IPS-NIHi11 (cell line): ENCODE data around the gene YIF1B.
A peak's percentile ranks its signal among the peaks of the same experiment; 100 is the strongest.
"Not testable (repeated sequence)": the region's sequence is repeated elsewhere in the genome, so short reads cannot be mapped to it uniquely, and the experiment has no call there.

ENCODE experiments used
- DNase-seq: peaks from one replicate; pipeline ENCODE4 v3.0.0; 2012; ENCODE audit warnings: mixed read lengths, low spot score

The YIF1B gene, protein sequence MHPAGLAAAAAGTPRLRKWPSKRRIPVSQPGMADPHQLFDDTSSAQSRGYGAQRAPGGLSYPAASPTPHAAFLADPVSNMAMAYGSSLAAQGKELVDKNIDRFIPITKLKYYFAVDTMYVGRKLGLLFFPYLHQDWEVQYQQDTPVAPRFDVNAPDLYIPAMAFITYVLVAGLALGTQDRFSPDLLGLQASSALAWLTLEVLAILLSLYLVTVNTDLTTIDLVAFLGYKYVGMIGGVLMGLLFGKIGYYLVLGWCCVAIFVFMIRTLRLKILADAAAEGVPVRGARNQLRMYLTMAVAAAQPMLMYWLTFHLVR

DNA sequence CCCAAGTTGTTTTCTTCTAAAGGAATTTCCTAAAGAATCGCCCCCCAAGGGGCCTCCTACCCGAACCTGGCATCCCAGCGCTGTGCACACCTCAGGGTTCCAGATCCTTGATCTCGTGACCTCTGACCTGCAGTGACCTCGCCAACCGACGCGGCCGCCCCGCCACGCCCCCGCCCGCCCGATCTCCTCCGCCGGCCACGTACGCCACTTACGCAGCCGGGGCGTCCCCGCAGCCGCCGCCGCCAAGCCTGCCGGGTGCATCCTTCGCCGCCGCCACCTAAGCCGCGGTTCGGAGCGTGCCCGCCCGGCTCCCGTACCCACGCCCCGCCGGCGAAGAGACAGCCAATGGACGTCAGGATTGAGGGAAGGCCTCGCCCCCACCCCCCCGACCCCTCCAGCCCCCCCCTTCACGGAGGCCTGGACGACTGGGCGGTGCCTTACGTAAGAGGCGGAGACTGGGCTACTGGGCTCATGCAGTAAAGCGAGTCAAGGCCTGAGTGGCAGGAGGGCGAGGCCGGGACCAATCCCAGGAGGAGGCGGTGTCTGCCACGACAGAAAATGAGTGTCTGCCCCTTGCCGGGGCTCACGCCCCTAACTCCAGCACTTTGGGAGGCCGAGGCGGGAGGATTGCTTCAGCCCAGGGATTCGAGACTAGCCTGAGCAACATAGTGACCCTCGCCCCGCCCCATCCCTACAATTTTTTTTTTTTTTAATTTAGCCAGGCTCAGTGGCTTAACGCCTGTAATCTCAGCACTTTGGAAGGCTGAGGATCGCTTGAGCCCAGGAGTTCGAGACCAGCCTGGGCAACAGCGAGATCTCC is at the start of gene YIF1B:
Gene YIF1B, minus strand, starts transcription at position 291 of the 820 bp plus-strand sequence. Its CDS starts 30 bp downstream, at position 261.
- DNase-seq, result peak; percentile 98

DNA sequence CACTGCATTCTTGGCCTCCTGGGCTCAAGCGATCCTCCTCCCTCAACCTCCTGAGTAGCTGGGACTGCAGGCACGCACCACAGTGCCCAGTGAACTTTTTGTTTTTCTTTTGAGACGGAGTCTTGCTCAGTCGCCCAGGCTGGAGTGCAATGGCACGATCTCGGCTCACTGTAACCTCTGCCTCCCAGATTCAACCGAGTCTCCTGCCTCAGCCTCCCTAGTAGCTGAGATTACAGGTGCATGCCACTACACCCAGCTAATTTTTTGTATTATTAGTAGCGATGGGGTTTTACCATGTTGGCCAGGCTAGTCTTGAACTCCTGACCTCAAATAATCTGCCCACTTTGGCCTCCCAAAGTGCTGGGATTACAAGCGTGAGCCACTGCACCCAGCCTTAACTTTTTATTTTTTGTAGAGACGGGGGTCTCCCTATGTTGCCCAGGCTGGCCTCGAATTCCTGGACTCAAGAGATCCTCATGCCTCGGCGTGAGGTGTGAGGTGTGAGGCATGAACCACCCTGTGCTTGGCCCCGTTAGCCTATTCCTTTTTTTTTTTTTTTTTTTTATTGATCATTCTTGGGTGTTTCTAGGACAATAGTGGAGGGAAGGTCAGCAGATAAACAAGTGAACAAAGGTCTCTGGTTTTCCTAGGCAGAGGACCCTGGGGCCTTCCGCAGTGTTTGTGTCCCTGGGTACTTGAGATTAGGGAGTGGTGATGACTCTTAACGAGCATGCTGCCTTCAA is 47.4 kb upstream of the YIF1B start:
- DNase-seq, result not testable (repeated sequence)

DNA sequence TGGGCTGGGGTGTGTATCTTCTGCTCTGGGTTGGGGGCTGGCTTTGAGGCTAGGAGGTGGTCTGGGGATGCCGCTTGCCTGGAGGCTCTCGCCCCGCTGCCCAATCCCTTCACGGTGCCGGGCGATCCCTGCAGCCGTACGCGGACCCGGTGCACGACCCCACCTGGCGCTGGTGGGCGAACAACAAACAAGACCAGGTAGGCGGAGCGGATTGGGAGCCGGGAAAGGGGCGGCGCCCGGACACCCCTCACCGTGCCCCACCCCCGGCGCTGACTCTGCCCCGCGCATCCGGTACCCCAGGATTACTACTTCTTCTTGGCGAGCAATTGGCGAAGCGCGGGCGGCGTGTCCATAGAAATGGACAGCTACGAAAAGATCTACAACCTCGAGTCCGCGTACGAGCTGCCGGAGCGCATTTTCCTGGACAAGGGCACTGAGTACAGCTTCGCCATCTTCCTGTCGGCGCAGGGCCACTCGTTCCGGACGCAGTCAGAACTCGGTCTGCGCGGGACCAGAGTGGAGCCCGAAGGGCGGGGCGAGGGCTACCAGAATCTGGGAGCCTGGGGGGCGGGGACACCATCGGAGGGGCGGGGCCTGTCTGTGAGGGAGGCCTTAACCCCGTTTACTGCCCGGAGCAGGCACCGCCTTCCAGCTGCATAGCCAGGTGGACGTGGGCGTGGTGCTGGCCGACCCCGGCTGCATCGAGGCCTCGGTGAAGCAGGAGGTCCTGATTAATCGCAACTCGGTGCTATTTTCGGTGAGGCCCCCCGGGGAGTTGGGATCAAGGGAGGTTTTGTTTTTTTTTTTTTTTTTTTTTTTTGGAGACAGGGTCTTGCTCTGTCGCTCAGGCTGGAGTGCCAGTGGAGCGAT is 46.6 kb upstream of the YIF1B start:
- DNase-seq, result peak; percentile 90

DNA sequence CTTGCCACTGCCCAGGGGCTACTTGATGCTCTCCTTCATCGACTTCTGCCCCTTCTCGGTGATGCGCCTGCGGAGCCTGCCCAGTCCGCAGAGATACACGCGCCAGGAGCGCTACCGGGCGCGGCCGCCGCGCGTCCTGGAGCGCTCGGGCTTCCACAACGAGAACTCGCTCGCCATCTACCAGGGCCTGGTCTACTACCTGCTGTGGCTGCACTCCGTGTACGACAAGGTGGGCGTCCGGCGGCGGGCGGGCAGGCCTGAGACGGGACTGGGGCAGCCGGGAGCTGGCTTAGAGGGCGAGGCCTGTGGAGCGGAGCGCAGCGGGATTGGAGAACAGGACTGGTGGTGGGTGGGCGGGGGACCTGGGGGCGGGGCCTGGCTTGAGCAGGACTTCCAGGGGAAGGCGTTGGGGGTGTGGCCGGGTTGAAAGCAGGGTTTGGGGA is 45.9 kb upstream of the YIF1B start:
- DNase-seq, result peak; percentile 95

DNA sequence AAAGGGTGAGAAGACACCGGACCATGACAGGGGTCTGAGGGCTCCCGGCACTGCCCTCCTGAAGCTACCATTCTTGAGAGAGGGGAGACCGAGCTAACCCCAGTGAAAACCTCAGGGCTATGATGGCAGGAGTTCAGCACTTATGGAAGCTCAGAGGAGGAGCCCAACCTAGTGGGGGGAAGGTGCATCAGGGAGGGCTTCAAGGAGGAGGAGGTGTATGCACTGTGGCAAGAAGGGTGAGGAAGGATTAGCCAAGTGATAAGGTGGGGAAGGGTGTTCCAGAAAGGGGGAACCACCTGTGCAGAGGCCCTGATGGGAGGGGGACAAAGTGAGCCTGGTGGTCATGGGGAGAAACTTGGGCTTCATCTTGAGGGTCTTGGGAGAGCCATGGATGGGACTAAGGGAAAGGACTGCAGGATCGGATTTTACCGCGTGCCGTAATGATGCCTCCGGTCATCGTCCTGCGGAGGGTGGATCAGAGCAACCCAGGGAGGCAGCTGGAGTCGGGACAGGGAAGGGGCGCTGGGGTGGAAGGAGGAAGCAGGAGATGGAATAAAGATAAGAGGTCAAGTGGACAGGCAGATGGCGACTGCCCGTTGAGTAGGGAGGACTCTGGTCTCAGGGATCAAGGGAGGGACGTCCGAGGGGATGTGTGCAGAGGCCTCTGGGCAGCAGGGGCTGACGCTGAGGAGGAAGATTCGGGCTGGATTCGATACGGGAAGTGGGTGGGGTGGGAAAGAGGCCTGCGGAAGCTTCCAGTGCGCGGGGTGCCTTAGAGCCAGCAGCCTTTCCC is 45.3 kb upstream of the YIF1B start:
- DNase-seq, result no peak

DNA sequence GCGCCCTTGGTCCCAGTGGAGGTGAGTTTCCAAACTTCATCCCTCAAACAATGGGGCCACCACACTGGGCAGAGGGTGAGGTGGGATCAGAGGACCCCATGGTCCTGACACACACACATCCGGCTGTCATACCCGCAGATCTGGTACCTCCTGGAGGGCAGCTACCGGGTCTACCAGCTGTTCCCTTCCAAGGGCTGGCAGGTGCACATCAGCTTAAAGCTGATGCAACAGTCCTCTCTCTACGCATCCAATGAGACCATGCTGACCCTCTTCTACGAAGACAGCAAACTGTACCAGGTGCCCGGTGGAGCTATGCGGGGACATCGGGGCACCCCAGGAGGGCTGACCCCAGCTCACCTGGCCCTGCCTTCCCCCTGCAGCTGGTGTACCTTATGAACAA is 44.6 kb upstream of the YIF1B start:
- no peak for DNase-seq

DNA sequence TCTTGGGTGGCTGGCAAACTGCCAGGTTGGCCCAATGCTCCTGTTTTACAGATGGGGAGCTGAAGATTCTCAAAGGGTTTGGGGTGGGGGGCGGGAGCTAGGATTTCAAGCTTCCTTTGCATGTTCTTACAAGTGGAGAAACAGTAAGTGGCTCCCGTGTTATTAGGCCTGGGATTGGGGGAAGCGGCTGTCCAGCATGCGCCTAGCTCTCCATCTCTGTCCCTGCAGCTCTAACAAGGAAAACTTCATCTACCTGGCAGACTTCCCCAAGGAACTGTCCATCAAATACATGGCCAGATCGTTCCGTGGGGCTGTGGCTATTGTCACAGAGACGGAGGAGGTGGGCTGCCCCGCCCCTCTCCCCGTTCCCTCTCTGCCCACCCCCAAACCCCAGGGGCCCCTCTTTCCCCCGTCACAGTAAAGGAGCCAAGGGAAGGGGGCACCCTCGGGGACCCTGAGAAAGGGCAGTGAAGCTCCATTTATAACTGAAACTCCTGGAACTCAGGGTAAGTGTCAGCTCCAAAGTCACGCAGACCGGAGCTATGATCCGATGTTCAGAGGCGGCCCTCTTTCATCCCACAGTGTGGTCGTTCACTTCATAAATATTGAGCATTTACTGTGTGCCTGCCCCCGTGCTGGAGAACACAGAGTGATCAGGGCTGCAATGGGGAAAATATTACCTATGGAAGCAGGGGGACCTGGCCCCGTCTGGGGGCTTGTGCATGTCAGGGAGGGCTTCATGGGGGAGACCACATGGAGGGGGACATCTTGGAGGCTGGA is 43.7 kb upstream of the YIF1B start:
- no peak for DNase-seq

DNA sequence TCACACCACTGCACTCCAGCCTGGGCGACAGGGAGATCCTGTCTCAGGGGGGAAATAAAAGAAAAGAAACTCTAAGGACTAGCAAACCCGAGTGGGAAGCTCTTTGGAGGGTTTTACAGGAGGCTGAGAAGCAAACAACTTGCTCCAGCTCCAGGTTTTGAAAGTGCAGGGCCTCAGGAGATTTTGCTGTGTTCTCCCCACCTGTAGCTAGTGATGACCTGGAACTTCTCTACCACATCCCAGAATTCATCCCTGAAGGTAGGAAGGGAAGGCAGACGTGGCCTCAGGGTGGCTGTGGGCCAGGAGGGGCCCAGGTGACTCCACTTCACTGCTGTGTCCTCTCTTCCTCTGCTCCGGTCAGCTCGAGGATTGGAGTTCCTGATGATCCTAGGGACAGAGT is 42.3 kb upstream of the YIF1B start:
- no peak for DNase-seq

DNA sequence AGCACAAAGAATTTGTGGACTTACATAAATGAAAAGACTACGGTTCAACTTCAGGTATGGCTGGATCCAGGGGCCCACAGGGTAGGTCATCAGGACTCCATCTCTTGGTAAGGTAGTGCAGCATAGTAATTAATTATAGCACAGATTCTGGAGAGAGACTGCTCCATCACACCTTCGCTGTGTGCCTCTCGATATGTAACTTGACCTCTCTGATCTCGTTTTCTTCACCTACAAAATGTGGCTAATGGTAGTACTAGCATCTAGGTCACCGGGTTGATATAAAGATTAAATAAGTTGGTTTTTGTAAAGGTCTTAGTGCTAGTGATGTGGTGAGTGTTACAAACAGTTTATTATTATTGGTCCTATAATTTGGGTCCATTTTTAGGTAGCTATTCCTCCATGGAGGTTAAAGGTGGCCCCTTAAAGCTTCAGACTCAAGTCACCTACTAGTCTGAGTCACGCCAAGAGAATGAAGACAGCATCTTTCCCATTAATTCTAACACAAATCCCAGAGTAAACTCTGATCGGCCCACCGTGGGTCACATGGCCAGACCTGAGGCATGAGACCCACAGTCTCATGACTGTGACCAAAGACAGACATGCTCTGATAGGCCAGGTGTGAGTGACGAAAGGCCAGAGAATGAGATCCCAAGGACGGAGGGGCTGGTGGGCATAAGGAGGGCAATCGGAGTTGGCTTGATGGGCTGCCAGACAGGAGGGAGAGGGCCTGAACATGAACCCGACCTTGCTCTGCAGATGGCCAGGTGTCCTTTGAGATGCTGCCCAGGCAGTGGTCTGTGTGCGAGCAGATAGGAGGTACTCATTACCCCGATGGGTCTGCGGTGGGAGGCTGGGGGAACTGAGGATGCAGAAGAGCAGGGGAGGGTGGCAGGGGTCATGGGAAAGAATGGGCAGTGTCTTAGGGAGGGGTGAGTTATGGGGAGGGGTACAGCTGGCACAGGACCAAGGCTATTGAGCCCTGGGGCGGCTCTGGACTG is 40.3 kb upstream of the YIF1B start:
- DNase-seq, result no peak

DNA sequence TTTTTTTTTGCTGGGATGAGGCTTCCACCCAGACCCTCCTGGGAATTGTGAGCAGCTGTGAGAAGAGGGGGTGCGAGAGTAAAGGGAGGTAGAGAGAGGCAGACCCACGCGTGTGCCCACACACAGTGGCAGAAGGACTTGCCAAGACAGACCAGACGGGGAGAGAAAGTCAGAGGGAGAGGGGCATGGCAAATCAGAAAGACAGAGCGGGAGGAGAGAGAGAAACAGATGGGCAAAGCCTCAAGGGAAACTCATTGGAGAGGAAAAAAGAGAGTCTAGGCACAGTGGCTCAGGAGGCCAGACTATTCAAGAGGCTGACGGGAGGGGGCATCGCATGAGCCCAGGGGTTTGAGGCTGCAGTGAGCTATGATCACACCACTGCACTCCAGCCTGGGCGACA is 36.9 kb upstream of the YIF1B start:
- DNase-seq, result no peak

DNA sequence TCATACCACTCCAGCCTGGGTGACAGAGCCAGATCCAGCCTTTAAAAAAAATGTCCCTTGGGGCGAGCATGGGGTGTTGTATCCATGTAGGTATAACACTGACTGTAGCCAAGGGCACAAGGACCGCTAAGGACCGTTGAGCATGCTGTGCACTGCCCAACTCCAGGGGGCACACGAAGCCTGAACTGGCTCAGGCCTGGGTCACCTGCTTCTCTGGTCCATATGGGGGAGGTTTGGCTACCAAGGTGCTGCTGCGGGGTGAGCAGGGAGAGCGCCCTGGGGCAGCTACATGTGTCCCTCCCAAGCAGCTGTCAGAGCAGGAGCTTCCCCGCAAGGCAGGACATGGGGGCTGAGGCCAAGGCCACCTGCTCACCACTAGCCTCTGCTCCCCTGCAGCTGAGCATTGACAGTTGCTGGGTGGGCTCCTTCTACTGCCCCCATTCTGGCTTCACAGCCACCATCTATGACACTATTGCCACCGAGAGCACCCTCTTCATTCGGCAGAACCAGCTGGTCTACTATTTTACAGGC is 36.2 kb upstream of the YIF1B start:
- no peak for DNase-seq

DNA sequence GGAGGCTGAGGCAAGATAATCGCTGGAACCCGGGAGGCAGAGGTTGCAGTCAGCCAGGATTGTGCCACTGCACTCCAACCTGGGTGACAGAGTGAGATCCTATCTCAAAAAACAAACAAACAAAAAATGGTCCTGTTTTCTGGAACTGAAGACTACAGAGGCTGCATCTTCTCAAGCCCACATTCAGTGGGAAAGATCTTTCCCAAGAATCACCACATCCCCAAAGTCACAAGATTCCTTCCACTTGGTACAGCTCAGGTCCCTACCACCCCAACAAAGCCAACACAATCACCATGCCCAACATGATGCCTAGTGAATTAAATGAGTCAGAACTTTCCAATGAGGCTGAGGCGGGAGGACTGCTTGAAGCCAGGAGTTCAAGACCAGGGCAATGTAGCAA is 35.1 kb upstream of the YIF1B start:
- DNase-seq, result no peak

DNA sequence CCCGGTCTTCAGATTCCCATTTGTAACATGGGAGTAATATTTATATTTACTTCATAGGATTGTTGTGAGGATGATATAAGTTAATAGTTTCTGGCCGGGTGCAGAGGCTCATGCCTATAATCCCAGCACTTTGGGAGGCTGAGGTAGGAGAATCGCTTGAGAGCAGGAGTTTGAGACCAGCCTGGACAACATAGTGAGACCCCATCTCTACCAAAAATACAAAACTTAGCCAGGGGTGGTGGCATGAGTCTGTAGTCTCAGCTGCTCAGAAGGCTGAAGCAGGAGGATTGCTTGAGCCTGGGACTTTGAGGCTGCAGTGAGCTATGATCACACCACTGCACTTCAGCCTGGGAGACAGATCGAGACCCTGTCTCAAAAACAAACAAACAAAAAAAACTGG is 31.1 kb upstream of the YIF1B start:
- DNase-seq, result no peak

DNA sequence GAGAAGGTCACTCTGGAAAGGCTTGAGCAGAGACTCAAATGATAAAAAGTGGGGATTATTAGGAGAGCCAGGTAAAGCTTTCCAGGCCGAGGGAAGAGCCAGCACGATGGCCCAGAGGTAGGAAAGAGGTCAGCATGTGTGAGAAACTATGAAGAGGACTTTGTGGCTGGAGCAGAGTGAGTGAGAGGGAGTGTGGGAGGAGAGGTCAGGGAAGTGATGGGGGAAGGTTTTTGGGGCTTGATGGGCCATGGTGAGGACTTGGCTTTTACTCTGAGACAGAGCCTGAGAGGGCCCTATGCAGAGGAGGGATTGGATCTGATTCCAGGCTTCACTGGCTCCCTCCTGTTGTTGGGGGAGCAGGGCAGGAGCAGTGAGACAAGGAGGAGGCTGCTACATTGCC is 25.2 kb upstream of the YIF1B start:
- DNase-seq, result no peak

DNA sequence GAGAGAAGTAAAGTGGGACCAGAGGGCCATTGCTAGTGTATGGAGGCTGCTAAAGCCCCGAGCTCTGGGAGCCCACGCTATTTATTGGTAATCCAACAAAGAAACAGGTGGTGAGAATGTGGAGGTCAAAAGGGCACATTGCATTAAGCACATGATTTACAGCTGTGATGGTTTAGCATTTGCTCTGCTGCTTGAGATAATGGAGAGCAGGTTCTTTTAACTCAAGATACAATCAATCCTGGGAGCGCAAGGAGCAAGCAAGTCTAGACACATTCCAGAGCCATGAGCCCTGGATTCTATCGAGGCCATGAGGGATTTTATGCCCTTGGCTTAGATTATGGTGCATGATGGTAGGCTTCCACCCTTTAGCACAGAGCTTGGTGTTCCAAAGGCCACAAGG is 23.3 kb upstream of the YIF1B start:
- DNase-seq, result not testable (repeated sequence)

DNA sequence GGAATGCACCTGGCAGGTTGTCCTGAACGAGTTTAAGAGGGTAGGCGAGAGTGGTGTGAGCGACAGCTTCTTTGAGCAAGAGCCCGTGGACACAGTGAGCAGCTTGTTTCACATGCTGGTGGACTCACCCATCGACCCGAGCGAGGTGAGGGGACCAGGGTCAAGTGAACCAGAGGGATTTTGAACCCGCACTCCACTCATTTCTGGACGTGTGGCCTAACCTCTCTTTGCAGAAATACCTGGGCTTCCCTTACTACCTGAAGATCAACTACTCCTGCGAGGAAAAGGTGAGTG is 21.6 kb upstream of the YIF1B start:
- DNase-seq, result no peak

DNA sequence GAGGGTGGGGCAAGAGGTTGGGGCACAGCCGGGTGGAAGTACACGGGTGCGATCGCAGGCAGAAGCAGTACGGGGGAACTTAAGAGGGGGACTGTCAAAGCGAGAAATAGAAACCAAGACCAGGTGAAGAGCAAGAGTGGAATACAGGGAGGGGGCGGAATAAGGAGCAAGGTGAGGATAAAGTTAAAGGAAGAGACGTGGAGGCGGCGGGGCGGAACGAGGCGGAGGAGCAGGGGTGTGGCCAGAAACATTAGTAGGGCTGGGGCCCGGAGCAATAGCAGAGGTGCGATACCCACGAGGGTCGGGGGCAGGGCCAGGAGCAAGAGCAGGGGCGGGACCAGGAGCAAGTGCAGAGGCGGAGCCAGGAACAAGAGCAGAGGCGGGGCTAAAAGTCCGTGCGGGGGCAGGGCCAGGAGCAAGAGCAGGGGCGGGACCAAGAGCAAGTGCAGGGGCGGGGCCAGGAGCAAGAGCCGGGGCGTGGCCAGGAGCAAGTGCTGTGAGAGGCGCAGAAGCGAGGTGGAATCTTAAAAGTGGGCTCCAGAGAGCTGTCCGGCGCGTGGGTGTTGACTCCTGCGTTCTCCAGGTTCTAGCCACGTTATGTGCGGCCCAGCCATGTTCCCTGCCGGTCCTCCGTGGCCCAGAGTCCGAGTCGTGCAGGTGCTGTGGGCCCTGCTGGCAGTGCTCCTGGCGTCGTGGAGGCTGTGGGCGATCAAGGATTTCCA is 21.1 kb upstream of the YIF1B start:
- DNase-seq, result peak; percentile 91
